ENCODE results near the gene INO80. TPM values are rescaled to one million over a fixed set of nuclear protein-coding genes. Genes with fewer than 3 reads are reported as not detected.

INO80 gene
- total RNA-seq, 1 experiment from 2014 or later: 15.3 TPM

- DNase-seq: peak; percentile 91
- H3K4me1 Mint-ChIP-seq (ENCODE audit: low read depth, unreplicated experiment): peaks cover 7% of the 10 kb centered on the region
- no peaks in the 10 kb centered on the region for H3K27me3 Mint-ChIP-seq (ENCODE audit: unreplicated experiment)
- TF ChIP-seq, protein P1, sequence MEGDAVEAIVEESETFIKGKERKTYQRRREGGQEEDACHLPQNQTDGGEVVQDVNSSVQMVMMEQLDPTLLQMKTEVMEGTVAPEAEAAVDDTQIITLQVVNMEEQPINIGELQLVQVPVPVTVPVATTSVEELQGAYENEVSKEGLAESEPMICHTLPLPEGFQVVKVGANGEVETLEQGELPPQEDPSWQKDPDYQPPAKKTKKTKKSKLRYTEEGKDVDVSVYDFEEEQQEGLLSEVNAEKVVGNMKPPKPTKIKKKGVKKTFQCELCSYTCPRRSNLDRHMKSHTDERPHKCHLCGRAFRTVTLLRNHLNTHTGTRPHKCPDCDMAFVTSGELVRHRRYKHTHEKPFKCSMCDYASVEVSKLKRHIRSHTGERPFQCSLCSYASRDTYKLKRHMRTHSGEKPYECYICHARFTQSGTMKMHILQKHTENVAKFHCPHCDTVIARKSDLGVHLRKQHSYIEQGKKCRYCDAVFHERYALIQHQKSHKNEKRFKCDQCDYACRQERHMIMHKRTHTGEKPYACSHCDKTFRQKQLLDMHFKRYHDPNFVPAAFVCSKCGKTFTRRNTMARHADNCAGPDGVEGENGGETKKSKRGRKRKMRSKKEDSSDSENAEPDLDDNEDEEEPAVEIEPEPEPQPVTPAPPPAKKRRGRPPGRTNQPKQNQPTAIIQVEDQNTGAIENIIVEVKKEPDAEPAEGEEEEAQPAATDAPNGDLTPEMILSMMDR (IDR thresholded peaks at IDR 0.05; ENCODE audit: unreplicated experiment): no peak
- peak within 1 kb of the TSS; percentile 91 for H3K27ac Mint-ChIP-seq (ENCODE audit: unreplicated experiment)
- intact Hi-C loops (cut with micrococcal nuclease; ENCODE audit: unreplicated experiment): no loop called here
- CTCF ChIA-PET: interaction anchor here (0.5 to 1.4 kb wide), 4 partner anchors 12 to 476 kb away, joined by 3 to 8 read pairs (median 4); no protein-coding TSS in a partner anchor
- H3K36me3 Mint-ChIP-seq (ENCODE audit: insufficient read depth, unreplicated experiment): peaks cover 27% of the 10 kb centered on the region
- H3K4me3 Mint-ChIP-seq (ENCODE audit: low read depth, unreplicated experiment): peak within 1 kb of the TSS; percentile 76
- no TSS peak for BruUV-seq (replicated peaks)
- H3K9me3 Mint-ChIP-seq (ENCODE audit: low read depth, unreplicated experiment): no peaks in the 10 kb centered on the region
Measured at GRCh38 chr15:40952901-40953712, 163.0 kb downstream of the INO80 start, which contains the start of gene CHAC1. Gene CHAC1, plus strand, starts transcription at chr15:40953471. Its CDS starts 113 bp downstream, at chr15:40953584.

GRCh38 chr15:40952301-40952900 is 163.7 kb downstream of the INO80 start:
- Mint-ChIP-seq H3K4me3 (ENCODE audit: low read depth, unreplicated experiment) (peak overlapping the region; percentile 76), H3K27ac (ENCODE audit: unreplicated experiment) (peak overlapping the region; percentile 91), H3K9me3 (ENCODE audit: low read depth, unreplicated experiment) (no peaks in the 10 kb centered on the region), H3K27me3 (ENCODE audit: unreplicated experiment) (no peaks in the 10 kb centered on the region), H3K4me1 (ENCODE audit: low read depth, unreplicated experiment) (peaks cover 7% of the 10 kb centered on the region), H3K36me3 (ENCODE audit: insufficient read depth, unreplicated experiment) (peaks cover 24% of the 10 kb centered on the region)
- intact Hi-C loops (cut with micrococcal nuclease; ENCODE audit: unreplicated experiment): no loop called here
- no peak for DNase-seq
- TSS peak; percentile 90 for BruUV-seq (replicated peaks)
- TF ChIP-seq, protein P1 (IDR thresholded peaks at IDR 0.05; ENCODE audit: unreplicated experiment): no peak
- CTCF ChIA-PET: interaction anchor here (0.9 to 1.4 kb wide), 3 partner anchors 11 to 81 kb away, joined by 3 to 8 read pairs (median 4); no protein-coding TSS in a partner anchor

- Mint-ChIP-seq H3K36me3 (ENCODE audit: insufficient read depth, unreplicated experiment) (peaks cover 24% of the 10 kb centered on the region), H3K9me3 (ENCODE audit: low read depth, unreplicated experiment) (no peaks in the 10 kb centered on the region), H3K27ac (ENCODE audit: unreplicated experiment) (peak overlapping the region; percentile 80), H3K4me1 (ENCODE audit: low read depth, unreplicated experiment) (peaks cover 7% of the 10 kb centered on the region), H3K4me3 (ENCODE audit: low read depth, unreplicated experiment) (no peak overlapping the region), H3K27me3 (ENCODE audit: unreplicated experiment) (no peaks in the 10 kb centered on the region)
- TF ChIP-seq, protein P1 (IDR thresholded peaks at IDR 0.05; ENCODE audit: unreplicated experiment): no peak
- BruUV-seq (replicated peaks): no TSS peak
- intact Hi-C loops (cut with micrococcal nuclease; ENCODE audit: unreplicated experiment): no loop called here
- DNase-seq: no peak
- CTCF ChIA-PET: no interaction called here
Measured at GRCh38 chr15:40951764-40952163, 164.3 kb downstream of the INO80 start.

GRCh38 chr15:40949756-40950207 is 166.3 kb downstream of the INO80 start:
- H3K4me3 Mint-ChIP-seq (ENCODE audit: low read depth, unreplicated experiment): no peak overlapping the region
- H3K27me3 Mint-ChIP-seq (ENCODE audit: unreplicated experiment): no peaks in the 10 kb centered on the region
- H3K27ac Mint-ChIP-seq (ENCODE audit: unreplicated experiment): no peak overlapping the region
- no peak for DNase-seq
- no TSS peak for BruUV-seq (replicated peaks)
- TF ChIP-seq, protein P1 (IDR thresholded peaks at IDR 0.05; ENCODE audit: unreplicated experiment): no peak
- no peaks in the 10 kb centered on the region for H3K9me3 Mint-ChIP-seq (ENCODE audit: low read depth, unreplicated experiment)
- H3K4me1 Mint-ChIP-seq (ENCODE audit: low read depth, unreplicated experiment): no peaks in the 10 kb centered on the region
- intact Hi-C loops (cut with micrococcal nuclease; ENCODE audit: unreplicated experiment): loop anchor here (10.0 kb wide), 1 partner anchor 235 kb away; no protein-coding TSS in a partner anchor
- CTCF ChIA-PET: interaction anchor here (0.6 kb wide), 1 partner anchor 300 kb away, joined by 6 read pairs; no protein-coding TSS in a partner anchor
- peaks cover 23% of the 10 kb centered on the region for H3K36me3 Mint-ChIP-seq (ENCODE audit: insufficient read depth, unreplicated experiment)
